Right atrium auricular region (tissue), 2 donors: ENCODE measurements around the gene CLEC16A. TPM values are rescaled to one million over a fixed set of nuclear protein-coding genes. Genes with fewer than 3 reads are reported as not detected.

ENCODE experiments used
- DNase-seq: peaks from one replicate; pipeline ENCODE4 v3.0.0-alpha.2; 2019; ENCODE audit warnings: low spot score
- H3K27ac ChIP-seq, 2 donors: fragments of 200-600 bp; sonication (generic); 1 replicate in 1 of 2; 2 replicates in 1 of 2; pipeline ENCODE4 v1.5.1; 2016 to 2019
- H3K27me3 ChIP-seq, 2 donors: fragments of 200-600 bp; sonication (generic); one replicate each; pipeline versions ENCODE4 v1.5.1 to v1.6.0; 2017 to 2019
- H3K36me3 ChIP-seq: fragments of 200-600 bp; sonication (generic); one replicate; pipeline ENCODE4 v1.5.1; 2016
- H3K4me1 ChIP-seq, 2 donors: fragments of 200-600 bp; sonication (generic); one replicate each; pipeline versions ENCODE4 v1.5.1 to v1.6.0; 2017 to 2019
- H3K4me3 ChIP-seq, 2 donors: fragments of 200-600 bp; sonication (generic); 1 replicate in 1 of 2; 2 replicates in 1 of 2; pipeline ENCODE4 v1.5.1; 2017 to 2019; ENCODE audit warnings: mild to moderate bottlenecking in 1 of 2, moderate library complexity in 1 of 2
- H3K9me3 ChIP-seq, 2 donors: fragments of 200-600 bp; sonication (generic); one replicate each; pipeline ENCODE4 v1.5.1; 2019
- CTCF ChIP-seq, 2 donors: fragments of 200-600 bp; sonication (generic); IDR thresholded peaks; one replicate each; pipeline ENCODE4 v1.5.1; 2019; ENCODE audit warnings: antibody characterized with exemption in 2 of 2
- total RNA-seq, 2 donors: library from RNA; depleted of rRNA; stranded (reverse); fragments of >200 nt; gene quantifications; one replicate each; pipeline ENCODE4 v1.1.0, GENCODE V29; 2016

The CLEC16A gene
- total RNA-seq, 2 donors from 2014 or later: 24.1 to 49.0 TPM

DNA sequence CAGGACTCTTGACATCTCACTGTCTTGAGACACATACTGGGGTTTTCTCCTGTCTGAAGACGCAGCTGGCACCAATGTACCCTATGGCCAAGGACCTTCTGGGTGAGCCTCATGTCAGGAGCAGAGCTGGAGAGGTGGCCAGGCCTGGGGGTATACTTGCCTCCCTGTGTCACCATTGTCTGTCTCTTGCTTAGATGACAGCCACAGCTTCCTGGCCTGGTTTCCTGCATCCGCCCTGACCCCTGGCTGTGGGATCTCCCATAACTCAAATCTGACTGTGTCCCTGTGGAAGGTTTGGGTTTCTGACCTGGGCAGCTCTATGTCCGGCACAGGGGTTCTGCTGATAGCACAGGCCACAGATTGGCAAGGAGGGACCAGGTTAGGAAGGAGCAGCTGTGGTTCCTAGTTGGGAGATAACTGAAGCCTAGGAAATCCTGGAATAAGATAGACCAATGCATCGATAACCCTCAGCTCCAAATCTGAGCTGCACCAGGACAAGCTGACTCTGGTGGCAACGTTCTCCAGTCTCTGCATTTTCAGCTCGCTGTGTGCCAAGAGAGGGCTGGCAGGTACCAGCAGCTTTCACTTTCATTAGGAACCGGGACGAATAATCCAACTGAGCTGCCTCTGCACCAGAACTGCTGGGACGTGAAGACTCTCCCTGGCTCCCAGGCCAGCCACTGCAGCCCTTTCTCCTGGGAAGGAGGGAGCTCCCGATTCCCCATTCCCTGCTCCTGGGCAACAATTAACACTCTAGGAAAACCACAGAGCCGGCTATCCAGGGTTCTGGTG lies 7.1 kb upstream of the CLEC16A start:
- DNase-seq: no peak
- H3K4me3 ChIP-seq: peak overlapping the region; percentile 9 to 24
- H3K36me3 ChIP-seq: peaks cover 7% of the 10 kb centered on the region
- peak overlapping the region; percentile 94 to 95 for H3K27ac ChIP-seq
- no peak for TF ChIP-seq CTCF (IDR thresholded peaks at IDR 0.05)
- peaks cover 0 to 83% of the 10 kb centered on the region in 2 donors for H3K4me1 ChIP-seq
- no peaks in the 10 kb centered on the region for H3K9me3 ChIP-seq
- H3K27me3 ChIP-seq: no peaks in the 10 kb centered on the region

GRCh38 chr16:10938321-10938720 lies 6.0 kb upstream of the CLEC16A start:
- Histone ChIP-seq H3K36me3 (peaks cover 5% of the 10 kb centered on the region), H3K27ac (peak overlapping the region; percentile 94 to 95), H3K9me3 (no peaks in the 10 kb centered on the region), H3K27me3 (no peaks in the 10 kb centered on the region), H3K4me1 (peaks cover 0 to 89% of the 10 kb centered on the region in 2 donors), H3K4me3 (peak overlapping the region in 1 of 2 donors; percentile 24)
- no peak for DNase-seq
- TF ChIP-seq CTCF (IDR thresholded peaks at IDR 0.05): no peak

- Histone ChIP-seq H3K4me3 (peak overlapping the region in 1 of 2 donors; percentile 87), H3K4me1 (peaks cover 0 to 89% of the 10 kb centered on the region in 2 donors), H3K9me3 (no peaks in the 10 kb centered on the region), H3K27me3 (no peaks in the 10 kb centered on the region), H3K36me3 (no peaks in the 10 kb centered on the region), H3K27ac (peak overlapping the region; percentile 94 to 95)
- no peak for DNase-seq
- no peak for TF ChIP-seq CTCF (IDR thresholded peaks at IDR 0.05)
Measured at GRCh38 chr16:10938796-10939648, 5.3 kb upstream of the CLEC16A start.

DNA sequence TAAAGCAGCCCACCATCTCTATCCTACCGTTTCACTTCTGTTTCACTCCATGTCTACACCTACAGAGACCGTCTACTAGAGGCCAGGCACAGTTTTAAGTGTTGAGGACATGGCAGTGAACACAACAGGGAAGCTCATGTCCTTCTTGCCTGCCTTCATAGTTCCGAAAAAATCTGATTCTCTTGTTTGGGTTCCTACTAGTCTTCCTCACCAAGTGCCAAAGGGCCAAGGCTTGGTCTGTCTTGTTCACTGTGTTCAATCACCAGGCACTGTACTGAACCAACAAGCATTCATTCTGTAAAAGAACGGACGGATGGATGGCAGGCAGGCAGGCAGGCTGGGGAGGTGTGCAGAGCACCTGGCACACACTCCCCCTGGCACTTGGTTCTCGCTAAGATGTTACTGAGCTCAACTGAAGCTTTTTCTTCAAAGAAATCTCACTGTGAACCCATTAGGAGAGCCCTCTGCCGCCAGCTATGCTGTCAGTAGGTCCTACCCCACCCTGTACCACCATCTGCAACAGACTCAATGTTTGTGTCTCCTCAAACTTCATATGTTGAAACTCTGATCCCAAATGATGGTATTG lies 4.6 kb upstream of the CLEC16A start:
- H3K27me3 ChIP-seq: no peaks in the 10 kb centered on the region
- H3K27ac ChIP-seq: peak overlapping the region; percentile 94 to 95
- peak overlapping the region; percentile 87 to 96 for H3K4me3 ChIP-seq
- no peak for TF ChIP-seq CTCF (IDR thresholded peaks at IDR 0.05)
- no peaks in the 10 kb centered on the region for H3K36me3 ChIP-seq
- no peak for DNase-seq
- peaks cover 0 to 84% of the 10 kb centered on the region in 2 donors for H3K4me1 ChIP-seq
- no peaks in the 10 kb centered on the region for H3K9me3 ChIP-seq

GRCh38 chr16:10940501-10941079 lies 3.8 kb upstream of the CLEC16A start:
- TF ChIP-seq CTCF (IDR thresholded peaks at IDR 0.05): no peak
- Histone ChIP-seq H3K9me3 (no peaks in the 10 kb centered on the region), H3K36me3 (no peaks in the 10 kb centered on the region), H3K27ac (peak overlapping the region; percentile 94 to 95), H3K4me3 (peak overlapping the region; percentile 87 to 96), H3K27me3 (no peaks in the 10 kb centered on the region), H3K4me1 (peaks cover 0 to 84% of the 10 kb centered on the region in 2 donors)
- DNase-seq: no peak
